CD14-positive monocyte (primary cell): Measurements from ENCODE around the gene NGFR. TPM values are rescaled to one million over a fixed set of nuclear protein-coding genes. Genes with fewer than 3 reads are reported as not detected.

ENCODE experiments used
- DNase-seq, 3 donors: peaks; one replicate each; pipeline ENCODE4 v3.0.0-alpha.2; 2011 to 2022
- H2AFZ ChIP-seq: 2 replicates; pipeline ENCODE4 v1.6.0; 2012; ENCODE audit warnings: mild to moderate bottlenecking, low read depth, low read length, inconsistent platforms; ENCODE audit not compliant: insufficient read depth, poor library complexity, severe bottlenecking
- H3K27ac ChIP-seq, 2 donors: 1 replicate in 1 of 2; 2 replicates in 1 of 2; pipeline ENCODE4 v1.5.1; 2012 to 2013; ENCODE audit warnings: low read length in 2 of 2, control low read depth in 1 of 2, inconsistent platforms in 1 of 2, low read depth in 1 of 2, mild to moderate bottlenecking in 1 of 2
- H3K27me3 ChIP-seq, 2 donors: one replicate each; pipeline versions ENCODE4 v1.6.0 to v1.6.1; 2011 to 2013; ENCODE audit warnings: low read length in 2 of 2; ENCODE audit not compliant: control insufficient read depth in 2 of 2, insufficient read depth in 2 of 2
- H3K36me3 ChIP-seq, 2 donors: replicated peaks in 1 of 2; 1 replicate in 1 of 2; 2 replicates in 1 of 2; pipeline versions ENCODE4 v1.5.1 to v1.6.1; 2012 to 2013; ENCODE audit warnings: low read length in 2 of 2, control low read depth in 1 of 2, inconsistent platforms in 1 of 2, mild to moderate bottlenecking in 1 of 2; ENCODE audit not compliant: insufficient read depth in 2 of 2, control insufficient read depth in 1 of 2
- H3K4me1 ChIP-seq, 2 donors: 1 replicate in 1 of 2; 2 replicates in 1 of 2; pipeline versions ENCODE4 v1.5.1 to v1.6.1; 2012 to 2013; ENCODE audit warnings: low read length in 2 of 2, control low read depth in 1 of 2, inconsistent platforms in 1 of 2, mild to moderate bottlenecking in 1 of 2, moderate library complexity in 1 of 2; ENCODE audit not compliant: insufficient read depth in 2 of 2, control insufficient read depth in 1 of 2
- H3K4me2 ChIP-seq: replicated peaks from 2 replicates; pipeline ENCODE3; 2012; ENCODE audit warnings: low read length, moderate library complexity, mild to moderate bottlenecking; ENCODE audit not compliant: poor library complexity, severe bottlenecking; ENCODE audit errors: extremely low read depth
- H3K4me3 ChIP-seq, 3 experiments: fragments of 200-600 bp in 1 of 3; sonication (generic) in 1 of 3; replicated peaks in 1 of 3; 1 replicate in 2 of 3; 2 replicates in 1 of 3; pipeline ENCODE4 v1.5.1; 2011 to 2013; ENCODE audit warnings: low read length in 3 of 3, mild to moderate bottlenecking in 3 of 3, control low read depth in 2 of 3, low read depth in 2 of 3, inconsistent platforms in 1 of 3, moderate library complexity in 1 of 3
- H3K79me2 ChIP-seq: 2 replicates; pipeline ENCODE4 v1.6.0; 2012; ENCODE audit warnings: mild to moderate bottlenecking, control low read depth, inconsistent platforms, low read length, moderate library complexity; ENCODE audit not compliant: insufficient read depth
- H3K9ac ChIP-seq: 2 replicates; pipeline ENCODE4 v1.6.0; 2017; ENCODE audit warnings: low read length, mild to moderate bottlenecking; ENCODE audit not compliant: insufficient read depth, poor library complexity, severe bottlenecking
- H3K9me3 ChIP-seq, 2 donors: replicated peaks in 1 of 2; 1 replicate in 1 of 2; 2 replicates in 1 of 2; pipeline versions ENCODE4 v1.5.1 to v1.6.1; 2012 to 2013; ENCODE audit warnings: low read length in 2 of 2, control low read depth in 1 of 2; ENCODE audit not compliant: control insufficient read depth in 1 of 2, insufficient read depth in 1 of 2
- H4K20me1 ChIP-seq: 2 replicates; pipeline ENCODE4 v1.6.0; 2012; ENCODE audit warnings: mild to moderate bottlenecking, low read length, control low read depth, moderate library complexity; ENCODE audit not compliant: insufficient read depth
- H3K27ac Mint-ChIP-seq, 7 donors: one replicate each; pipeline ENCODE4 v1.8.0; 2020; ENCODE audit warnings: mild to moderate bottlenecking in 7 of 7, mixed read lengths in 7 of 7, moderate library complexity in 6 of 7, inconsistent platforms in 2 of 7
- H3K27me3 Mint-ChIP-seq, 3 donors: one replicate each; pipeline ENCODE4 v1.8.0; 2021 to 2022; ENCODE audit warnings: low read depth in 3 of 3, mild to moderate bottlenecking in 3 of 3, mixed read lengths in 3 of 3, moderate library complexity in 3 of 3, inconsistent platforms in 1 of 3
- H3K36me3 Mint-ChIP-seq, 2 donors: one replicate each; pipeline ENCODE4 v1.8.0; 2020; ENCODE audit warnings: mixed read lengths in 2 of 2, inconsistent platforms in 1 of 2, mild to moderate bottlenecking in 1 of 2
- H3K4me1 Mint-ChIP-seq: one replicate; pipeline ENCODE4 v1.8.0; 2020; ENCODE audit warnings: mild to moderate bottlenecking, mixed read lengths
- H3K4me3 Mint-ChIP-seq, 2 donors: one replicate each; pipeline ENCODE4 v1.8.0; 2020; ENCODE audit warnings: mild to moderate bottlenecking in 2 of 2, mixed read lengths in 2 of 2, moderate library complexity in 1 of 2
- H3K9me3 Mint-ChIP-seq, 7 donors: one replicate each; pipeline ENCODE4 v1.8.0; 2020 to 2022; ENCODE audit warnings: mixed read lengths in 7 of 7, mild to moderate bottlenecking in 6 of 7, moderate library complexity in 6 of 7, inconsistent platforms in 2 of 7
- CTCF ChIP-seq: fragments of 200-600 bp; IDR thresholded peaks from one replicate; pipeline ENCODE4 v1.8.0; 2022; ENCODE audit warnings: antibody characterized with exemption, mild to moderate bottlenecking
- WGBS: methylation state at CpG from one replicate; pipeline ENCODE4 v1.1.5; 2013; ENCODE audit warnings: missing lambda C conversion rate; ENCODE audit not compliant: insufficient coverage; 5-methylcytosine and 5-hydroxymethylcytosine counted together
- intact Hi-C, 2 donors: fragments of 100-400 bp; cut with micrococcal nuclease; formaldehyde crosslinking; loops; one replicate each; pipeline versions ENCODE4 v1.15.0 to v1.15.1; 2023
- polyA plus RNA-seq, 3 donors: library from polyadenylated mRNA; depleted of rRNA in 1 of 3; unstranded in 2 of 3; stranded (reverse) in 1 of 3; fragments of 300-500 nt in 2 of 3; fragments of >200 nt in 1 of 3; fragmentation: Illumina TruSeq in 2 of 3; gene quantifications; 1 replicate in 2 of 3; 2 replicates in 1 of 3; pipeline ENCODE4 v1.2.3, GENCODE V29; 2012 to 2021

The NGFR gene
- polyA plus RNA-seq, 3 donors: 0.05 to 0.19 TPM; not detected in 1

GRCh38 chr17:49456183-49456965 lies 38.7 kb upstream of the NGFR start:
- H3K27ac ChIP-seq: no peak overlapping the region
- no peaks in the 10 kb centered on the region for H4K20me1 ChIP-seq
- no peak for TF ChIP-seq CTCF
- H3K9me3 Mint-ChIP-seq: peaks cover 0 to 3% (median 0%) of the 10 kb centered on the region in 7 donors
- WGBS: 22% methylated on average over 4 of the region's 5 CpGs
- no peak overlapping the region for H3K9ac ChIP-seq
- H3K36me3 Mint-ChIP-seq: no peaks in the 10 kb centered on the region
- peaks cover 0 to 16% of the 10 kb centered on the region in 2 donors for H3K27me3 ChIP-seq
- peaks cover 10 to 12% of the 10 kb centered on the region in 2 donors for H3K4me1 ChIP-seq
- intact Hi-C loops: no loop called here
- H3K27ac Mint-ChIP-seq: peak overlapping the region in 1 of 7 donors; percentile 17
- H2AFZ ChIP-seq: no peak overlapping the region
- H3K9me3 ChIP-seq: no peaks in the 10 kb centered on the region
- H3K4me2 ChIP-seq: no peak overlapping the region
- H3K4me3 ChIP-seq: no peak overlapping the region
- H3K4me1 Mint-ChIP-seq: peaks cover 12% of the 10 kb centered on the region
- peaks cover 18 to 39% (median 33%) of the 10 kb centered on the region in 3 donors for H3K27me3 Mint-ChIP-seq
- no peaks in the 10 kb centered on the region for H3K79me2 ChIP-seq
- DNase-seq: no peak
- H3K4me3 Mint-ChIP-seq: no peak overlapping the region
- no peaks in the 10 kb centered on the region for H3K36me3 ChIP-seq

GRCh38 chr17:49457564-49458535 lies 37.2 kb upstream of the NGFR start:
- Mint-ChIP-seq H3K27ac (no peak overlapping the region), H3K36me3 (no peaks in the 10 kb centered on the region), H3K9me3 (peaks cover 0 to 3% (median 0%) of the 10 kb centered on the region in 7 donors), H3K4me1 (peaks cover 4% of the 10 kb centered on the region), H3K27me3 (peaks cover 22 to 41% (median 35%) of the 10 kb centered on the region in 3 donors), H3K4me3 (peak overlapping the region in 1 of 2 donors; percentile 11)
- WGBS: 86% methylated on average over 10 of the region's 15 CpGs
- Histone ChIP-seq H3K36me3 (no peaks in the 10 kb centered on the region), H3K79me2 (no peaks in the 10 kb centered on the region), H3K4me3 (no peak overlapping the region), H3K27me3 (peaks cover 0 to 16% of the 10 kb centered on the region in 2 donors), H3K4me1 (no peaks in the 10 kb centered on the region), H3K27ac (no peak overlapping the region), H3K9ac (no peak overlapping the region), H4K20me1 (no peaks in the 10 kb centered on the region), H3K9me3 (no peaks in the 10 kb centered on the region), H3K4me2 (no peak overlapping the region), H2AFZ (no peak overlapping the region)
- no peak for TF ChIP-seq CTCF
- intact Hi-C loops: no loop called here
- no peak for DNase-seq
